ENCODE results near the gene THAP5. TPM values are rescaled to one million over a fixed set of nuclear protein-coding genes. Genes with fewer than 3 reads are reported as not detected.

THAP5 gene
- total RNA-seq = 23.2 to 28.4 TPM (median 25.9 TPM) in 3 replicates

DNA sequence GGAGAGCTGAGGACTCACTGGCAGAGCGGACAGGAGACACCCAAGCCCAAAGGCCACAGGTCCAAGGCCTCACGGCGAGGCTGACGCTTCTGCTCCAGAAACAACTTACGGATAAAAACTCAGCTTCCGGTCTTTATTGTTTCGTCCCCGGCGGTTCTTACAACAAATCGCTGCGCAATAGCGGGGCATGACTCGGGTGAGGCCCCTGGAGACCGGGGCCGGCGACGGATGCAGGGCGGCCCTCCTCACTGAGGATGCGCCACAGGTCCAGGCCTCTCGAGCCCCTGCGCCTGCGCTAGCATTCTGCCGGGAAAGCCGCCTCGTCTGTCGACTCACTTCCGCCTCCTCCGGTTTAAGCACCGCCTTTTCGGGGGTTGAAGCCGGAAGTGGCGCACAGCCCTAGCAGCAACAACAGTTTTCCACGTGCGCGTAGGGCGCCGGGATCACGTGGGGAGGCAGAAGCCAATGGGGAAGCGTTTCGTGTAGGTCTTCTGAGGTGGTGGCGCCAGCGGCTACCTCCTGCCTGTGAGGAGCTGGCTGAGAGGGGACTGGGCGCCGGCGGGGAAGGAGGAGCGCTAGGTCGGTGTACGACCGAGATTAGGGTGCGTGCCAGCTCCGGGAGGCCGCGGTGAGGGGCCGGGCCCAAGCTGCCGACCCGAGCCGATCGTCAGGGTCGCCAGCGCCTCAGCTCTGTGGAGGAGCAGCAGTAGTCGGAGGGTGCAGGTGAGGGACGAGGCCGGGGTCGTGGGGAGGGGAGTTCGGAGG, at the start of gene THAP5, which contains the start of gene DNAJB9:
THAP5 (minus strand) TSS at position 326 of the 765 bp plus-strand sequence; CDS start at position 189, 137 bp downstream.
DNAJB9 (plus strand) TSS at position 494 of the 765 bp plus-strand sequence. CDS start 1,853 bp downstream, outside the sequence.
- peaks cover 35% of the 10 kb centered on the region for H3K4me1 Mint-ChIP-seq
- DNase-seq (ENCODE audit: low spot score in 2 of 2, unreplicated experiment in 2 of 2) = peak; percentile 97 to 98
- H3K9me3 Mint-ChIP-seq = peaks cover 3% of the 10 kb centered on the region
- H3K27ac Mint-ChIP-seq = peak within 1 kb of the TSS; percentile 99
- peak within 1 kb of the TSS; percentile 95 for H3K4me3 Mint-ChIP-seq
- H3K27me3 Mint-ChIP-seq (ENCODE audit: low read depth) = no peaks in the 10 kb centered on the region
- H3K36me3 Mint-ChIP-seq = peaks cover 19% of the 10 kb centered on the region
- TF ChIP-seq, protein P1, sequence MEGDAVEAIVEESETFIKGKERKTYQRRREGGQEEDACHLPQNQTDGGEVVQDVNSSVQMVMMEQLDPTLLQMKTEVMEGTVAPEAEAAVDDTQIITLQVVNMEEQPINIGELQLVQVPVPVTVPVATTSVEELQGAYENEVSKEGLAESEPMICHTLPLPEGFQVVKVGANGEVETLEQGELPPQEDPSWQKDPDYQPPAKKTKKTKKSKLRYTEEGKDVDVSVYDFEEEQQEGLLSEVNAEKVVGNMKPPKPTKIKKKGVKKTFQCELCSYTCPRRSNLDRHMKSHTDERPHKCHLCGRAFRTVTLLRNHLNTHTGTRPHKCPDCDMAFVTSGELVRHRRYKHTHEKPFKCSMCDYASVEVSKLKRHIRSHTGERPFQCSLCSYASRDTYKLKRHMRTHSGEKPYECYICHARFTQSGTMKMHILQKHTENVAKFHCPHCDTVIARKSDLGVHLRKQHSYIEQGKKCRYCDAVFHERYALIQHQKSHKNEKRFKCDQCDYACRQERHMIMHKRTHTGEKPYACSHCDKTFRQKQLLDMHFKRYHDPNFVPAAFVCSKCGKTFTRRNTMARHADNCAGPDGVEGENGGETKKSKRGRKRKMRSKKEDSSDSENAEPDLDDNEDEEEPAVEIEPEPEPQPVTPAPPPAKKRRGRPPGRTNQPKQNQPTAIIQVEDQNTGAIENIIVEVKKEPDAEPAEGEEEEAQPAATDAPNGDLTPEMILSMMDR (IDR thresholded peaks at IDR 0.05; ENCODE audit: unreplicated experiment) = no peak

DNA sequence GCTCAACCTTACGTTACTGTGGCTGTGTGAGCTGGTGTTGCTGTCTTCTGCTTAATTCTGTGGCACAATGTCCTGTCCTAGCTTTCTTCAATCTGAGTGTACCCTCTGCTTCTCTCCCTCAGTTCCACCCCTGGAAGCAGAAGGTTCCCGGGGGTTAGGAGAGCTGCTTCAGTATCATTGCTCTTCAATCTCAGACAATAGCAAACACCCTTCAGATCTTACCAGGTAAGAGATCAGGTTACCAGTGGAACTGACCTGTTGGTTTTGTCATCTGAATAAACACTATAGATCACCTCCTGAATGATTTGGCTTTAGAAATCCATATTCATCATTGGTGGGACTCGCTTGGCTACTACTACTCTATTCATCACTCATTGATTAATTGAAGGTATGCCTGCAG, 48.5 kb upstream of the THAP5 start:
- no peak for DNase-seq (ENCODE audit: low spot score in 2 of 2, unreplicated experiment in 2 of 2)
- H3K4me1 Mint-ChIP-seq = peaks cover 28% of the 10 kb centered on the region
- no peaks in the 10 kb centered on the region for H3K36me3 Mint-ChIP-seq
- TF ChIP-seq, protein P1 (IDR thresholded peaks at IDR 0.05; ENCODE audit: unreplicated experiment) = no peak
- peak overlapping the region; percentile 48 for H3K27ac Mint-ChIP-seq
- H3K4me3 Mint-ChIP-seq = no peak overlapping the region
- H3K9me3 Mint-ChIP-seq = no peaks in the 10 kb centered on the region
- H3K27me3 Mint-ChIP-seq (ENCODE audit: low read depth) = no peaks in the 10 kb centered on the region

GRCh38 chr7:108614896-108615295, 45.4 kb upstream of the THAP5 start:
- peaks cover 41% of the 10 kb centered on the region for H3K4me1 Mint-ChIP-seq
- H3K4me3 Mint-ChIP-seq = no peak overlapping the region
- H3K9me3 Mint-ChIP-seq = no peaks in the 10 kb centered on the region
- TF ChIP-seq, protein P1 (IDR thresholded peaks at IDR 0.05; ENCODE audit: unreplicated experiment) = no peak
- no peak overlapping the region for H3K27ac Mint-ChIP-seq
- H3K27me3 Mint-ChIP-seq (ENCODE audit: low read depth) = no peaks in the 10 kb centered on the region
- no peak for DNase-seq (ENCODE audit: low spot score in 2 of 2, unreplicated experiment in 2 of 2)
- no peaks in the 10 kb centered on the region for H3K36me3 Mint-ChIP-seq

DNA sequence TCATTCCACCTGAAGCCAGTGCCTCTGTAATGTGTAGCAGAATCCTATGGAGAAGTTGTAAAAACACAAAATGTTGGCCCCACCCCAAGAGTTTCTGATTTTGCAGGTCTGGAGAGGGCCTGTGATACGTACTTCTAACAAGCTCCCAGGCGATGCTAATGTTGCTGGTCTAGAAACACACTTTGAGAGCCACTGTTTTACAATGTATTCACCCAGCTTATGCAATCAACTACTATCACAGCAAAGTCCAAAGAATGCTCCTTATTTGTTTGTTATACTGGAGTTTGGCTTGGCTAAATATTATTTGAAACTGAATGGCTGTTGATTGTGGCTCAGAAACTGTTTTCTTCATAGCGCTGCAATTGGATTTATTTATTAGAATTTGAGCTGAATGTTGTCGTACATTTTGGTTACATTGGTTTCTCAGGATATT, 44.5 kb upstream of the THAP5 start:
- DNase-seq (ENCODE audit: low spot score in 2 of 2, unreplicated experiment in 2 of 2) = no peak
- Mint-ChIP-seq H3K9me3 (no peaks in the 10 kb centered on the region), H3K27ac (peak overlapping the region; percentile 17), H3K36me3 (no peaks in the 10 kb centered on the region), H3K4me1 (peaks cover 35% of the 10 kb centered on the region), H3K27me3 (ENCODE audit: low read depth) (no peaks in the 10 kb centered on the region), H3K4me3 (no peak overlapping the region)
- TF ChIP-seq, protein P1 (IDR thresholded peaks at IDR 0.05; ENCODE audit: unreplicated experiment) = no peak

DNA sequence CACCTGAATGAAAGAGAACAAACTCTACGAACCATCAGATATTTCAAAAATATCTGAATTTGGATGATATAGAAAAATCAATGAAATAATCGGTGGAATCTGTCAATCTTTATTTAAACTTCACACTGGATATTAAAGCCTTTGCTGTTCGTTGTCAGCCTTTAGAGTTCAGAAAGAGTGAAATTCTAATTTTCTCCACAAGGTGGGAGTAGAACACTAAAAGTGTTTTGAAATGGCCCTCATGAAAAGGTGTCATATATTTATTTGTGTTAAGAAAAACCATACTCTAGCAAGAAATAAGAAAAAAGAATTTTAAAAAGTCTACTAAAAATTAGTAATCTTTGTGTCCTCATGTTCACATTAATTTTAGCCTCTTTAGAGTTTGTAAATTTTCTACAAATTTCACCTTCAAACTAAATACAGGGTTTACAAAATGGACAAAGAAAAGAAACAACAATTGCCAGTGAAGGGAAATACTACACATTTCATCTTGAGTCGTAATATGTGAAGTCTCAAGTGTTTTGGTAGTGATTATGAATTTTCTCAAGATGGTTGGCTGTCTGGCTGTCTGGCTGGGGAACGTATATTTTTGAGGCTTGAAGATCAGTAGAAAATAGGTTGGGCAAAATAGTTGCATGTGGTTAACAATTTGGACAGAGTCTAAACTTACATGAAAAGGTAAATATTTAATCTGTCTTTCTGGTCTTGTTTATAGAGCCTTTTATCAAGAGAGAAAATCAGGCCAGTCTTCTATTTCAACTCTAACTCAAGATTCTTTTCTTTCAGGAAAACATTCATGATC, 43.8 kb upstream of the THAP5 start:
- DNase-seq (ENCODE audit: low spot score in 2 of 2, unreplicated experiment in 2 of 2) = no peak
- Mint-ChIP-seq H3K9me3 (no peaks in the 10 kb centered on the region), H3K27ac (peak overlapping the region; percentile 17), H3K4me1 (peaks cover 34% of the 10 kb centered on the region), H3K27me3 (ENCODE audit: low read depth) (no peaks in the 10 kb centered on the region), H3K4me3 (no peak overlapping the region), H3K36me3 (no peaks in the 10 kb centered on the region)
- TF ChIP-seq, protein P1 (IDR thresholded peaks at IDR 0.05; ENCODE audit: unreplicated experiment) = peak; percentile 91

All from mesothelial cell of epicardium (in vitro differentiated cells).